H9 (cell line): ENCODE data around the gene BLVRB. TPM values are rescaled to one million over a fixed set of nuclear protein-coding genes. Genes with fewer than 3 reads are reported as not detected.

Source experiments
- DNase-seq: peaks from one replicate; pipeline ENCODE4 v3.0.0-alpha.2; 2017
- H2AFZ ChIP-seq: one replicate; pipeline ENCODE4 v1.6.1; 2013; ENCODE audit warnings: mild to moderate bottlenecking, low read length, control low read depth, moderate library complexity
- H2AK5ac ChIP-seq: 2 replicates; pipeline ENCODE4 v1.6.1; 2013; ENCODE audit warnings: low read length, control low read depth, mixed read lengths; ENCODE audit not compliant: insufficient read length
- H2BK120ac ChIP-seq: one replicate; pipeline ENCODE4 v1.6.1; 2013; ENCODE audit warnings: low read depth, mild to moderate bottlenecking, low read length, control low read depth, inconsistent platforms; ENCODE audit not compliant: poor library complexity, severe bottlenecking
- H2BK12ac ChIP-seq: 2 replicates; pipeline ENCODE4 v1.6.1; 2013; ENCODE audit warnings: low read length, control low read depth, mixed read lengths, low read depth; ENCODE audit not compliant: insufficient read length
- H2BK15ac ChIP-seq: 2 replicates; pipeline ENCODE4 v1.6.1; 2013; ENCODE audit warnings: low read depth, low read length, control low read depth
- H2BK20ac ChIP-seq: one replicate; pipeline ENCODE4 v1.6.1; 2013; ENCODE audit warnings: low read depth, mild to moderate bottlenecking, low read length, control low read depth, inconsistent platforms; ENCODE audit not compliant: poor library complexity, severe bottlenecking
- H2BK5ac ChIP-seq: 2 replicates; pipeline ENCODE4 v1.6.1; 2013; ENCODE audit warnings: low read length, control low read depth, mixed read lengths; ENCODE audit not compliant: insufficient read length
- H3K14ac ChIP-seq: 2 replicates; pipeline ENCODE4 v1.6.1; 2013; ENCODE audit warnings: low read length, control low read depth; ENCODE audit not compliant: insufficient read depth
- H3K18ac ChIP-seq: 2 replicates; pipeline ENCODE4 v1.6.1; 2013; ENCODE audit warnings: low read depth, mild to moderate bottlenecking, mixed read lengths, low read length, control low read depth; ENCODE audit not compliant: insufficient read length
- H3K23ac ChIP-seq: 2 replicates; pipeline ENCODE4 v1.6.1; 2013; ENCODE audit warnings: low read length, control low read depth, mixed read lengths, low read depth; ENCODE audit not compliant: insufficient read length
- H3K23me2 ChIP-seq: 2 replicates; pipeline ENCODE4 v1.6.1; 2013; ENCODE audit warnings: low read depth, mild to moderate bottlenecking, mixed read lengths, low read length, control low read depth; ENCODE audit not compliant: insufficient read length, poor library complexity, severe bottlenecking
- H3K27ac ChIP-seq: 2 replicates; pipeline ENCODE4 v1.5.1; 2013; ENCODE audit warnings: low read length, control low read depth, mixed read lengths, low read depth; ENCODE audit not compliant: insufficient read length
- H3K27me3 ChIP-seq: 2 replicates; pipeline ENCODE4 v1.6.1; 2013; ENCODE audit warnings: low read length, control low read depth, inconsistent platforms; ENCODE audit not compliant: insufficient read depth
- H3K4ac ChIP-seq: 2 replicates; pipeline ENCODE4 v1.6.1; 2013; ENCODE audit warnings: low read depth, mild to moderate bottlenecking, control low read depth, inconsistent platforms, low read length, moderate library complexity
- H3K4me1 ChIP-seq: 2 replicates; pipeline ENCODE4 v1.6.1; 2013; ENCODE audit warnings: low read length, control low read depth, inconsistent platforms; ENCODE audit not compliant: insufficient read depth
- H3K4me2 ChIP-seq: 2 replicates; pipeline ENCODE4 v1.6.1; 2013; ENCODE audit warnings: low read length, control low read depth, mixed read lengths; ENCODE audit not compliant: insufficient read length, insufficient read depth
- H3K56ac ChIP-seq: 2 replicates; pipeline ENCODE4 v1.6.1; 2013; ENCODE audit warnings: low read depth, mild to moderate bottlenecking, mixed read lengths, low read length, control low read depth; ENCODE audit not compliant: insufficient read length
- H3K79me1 ChIP-seq: 2 replicates; pipeline ENCODE4 v1.6.1; 2013; ENCODE audit warnings: low read depth, mild to moderate bottlenecking, moderate library complexity, low read length, control low read depth, inconsistent platforms; ENCODE audit not compliant: insufficient read depth, poor library complexity, severe bottlenecking
- H3K79me2 ChIP-seq: 2 replicates; pipeline ENCODE4 v1.6.1; 2013; ENCODE audit warnings: low read length, control low read depth, inconsistent platforms; ENCODE audit not compliant: insufficient read depth
- H3K9ac ChIP-seq: 2 replicates; pipeline ENCODE4 v1.6.1; 2013; ENCODE audit warnings: low read length, control low read depth, mixed read lengths; ENCODE audit not compliant: insufficient read length; ENCODE audit errors: extremely low read depth
- H3K9me3 ChIP-seq: one replicate; pipeline ENCODE4 v1.6.1; 2013; ENCODE audit warnings: low read depth, low read length, inconsistent platforms; ENCODE audit not compliant: control insufficient read depth
- H3T11ph ChIP-seq: one replicate; pipeline ENCODE4 v1.6.1; 2013; ENCODE audit warnings: mild to moderate bottlenecking, low read length, control low read depth, inconsistent platforms
- H4K20me1 ChIP-seq: one replicate; pipeline ENCODE4 v1.6.1; 2013; ENCODE audit not compliant: control insufficient read depth, insufficient read length, insufficient read depth
- H4K5ac ChIP-seq: 2 replicates; pipeline ENCODE4 v1.6.1; 2013; ENCODE audit warnings: low read depth, mild to moderate bottlenecking, mixed read lengths, low read length, control low read depth; ENCODE audit not compliant: insufficient read length
- H4K8ac ChIP-seq: replicated peaks from 2 replicates; pipeline ENCODE4 v1.6.1; 2013; ENCODE audit warnings: low read length, control low read depth, mixed read lengths, low read depth; ENCODE audit not compliant: insufficient read length
- H4K91ac ChIP-seq: 2 replicates; pipeline ENCODE4 v1.6.1; 2013; ENCODE audit warnings: low read depth, mild to moderate bottlenecking, moderate library complexity, mixed read lengths, low read length, control low read depth; ENCODE audit not compliant: insufficient read length
- H3K27ac Mint-ChIP-seq, 3 experiments: 2 replicates in 2 of 3; 3 replicates in 1 of 3; pipeline ENCODE4 v1.8.0; 2020 to 2021; ENCODE audit warnings: mixed read lengths in 3 of 3, mild to moderate bottlenecking in 1 of 3, moderate library complexity in 1 of 3
- H3K27me3 Mint-ChIP-seq: 2 replicates; pipeline ENCODE4 v1.8.0; 2021; ENCODE audit warnings: low read depth, mild to moderate bottlenecking, moderate library complexity, mixed read lengths
- H3K36me3 Mint-ChIP-seq, 3 experiments: 2 replicates in 2 of 3; 3 replicates in 1 of 3; pipeline ENCODE4 v1.8.0; 2020 to 2021; ENCODE audit warnings: low read depth in 3 of 3, mixed read lengths in 3 of 3; ENCODE audit not compliant: insufficient read depth in 1 of 3
- H3K4me1 Mint-ChIP-seq, 2 experiments: 2 replicates each; pipeline ENCODE4 v1.8.0; 2020; ENCODE audit warnings: mixed read lengths in 2 of 2
- H3K4me3 Mint-ChIP-seq, 2 experiments: 2 replicates in 1 of 2; 3 replicates in 1 of 2; pipeline ENCODE4 v1.8.0; 2020 to 2021; ENCODE audit warnings: mild to moderate bottlenecking in 2 of 2, mixed read lengths in 2 of 2, moderate library complexity in 1 of 2
- H3K9me3 Mint-ChIP-seq, 2 experiments: 2 replicates in 1 of 2; 3 replicates in 1 of 2; pipeline ENCODE4 v1.8.0; 2020; ENCODE audit warnings: mild to moderate bottlenecking in 2 of 2, mixed read lengths in 2 of 2, moderate library complexity in 1 of 2
- CTCF ChIP-seq: fragments of 200-600 bp; sonication (generic); conservative IDR thresholded peaks from 3 replicates; pipeline ENCODE4 v1.8.0; 2021; ENCODE audit warnings: antibody characterized with exemption, mild to moderate bottlenecking
- WGBS: extraction: QIAGEN DNeasy Blood & Tissue Kit; methylation state at CpG from one replicate; pipeline ENCODE4 v1.1.7; 2013; ENCODE audit warnings: missing lambda C conversion rate, low lambda C conversion rate, mixed read lengths; ENCODE audit not compliant: insufficient read length; ENCODE audit errors: extremely low coverage; 5-methylcytosine and 5-hydroxymethylcytosine counted together
- total RNA-seq: library from RNA; stranded (reverse); gene quantifications from 2 replicates; pipeline ENCODE4 v1.2.1, GENCODE V29; 2021

BLVRB gene
- total RNA-seq, 1 experiment from 2014 or later = 27.9 TPM

GRCh38 chr19:40471111-40471510 lies 5.6 kb upstream of the BLVRB start:
- DNase-seq = no peak
- Histone ChIP-seq H3K56ac (no peak overlapping the region), H2BK120ac (no peak overlapping the region), H3K27ac (no peak overlapping the region), H4K5ac (no peak overlapping the region), H2BK12ac (no peak overlapping the region), H2AK5ac (no peak overlapping the region), H2BK20ac (no peak overlapping the region), H3T11ph (no peak overlapping the region), H3K27me3 (peaks cover 9% of the 10 kb centered on the region; the same call in 1 of the 2 replicates), H3K4me1 (no peaks in the 10 kb centered on the region), H3K18ac (no peak overlapping the region), H3K9ac (no peak overlapping the region), H3K23me2 (no peaks in the 10 kb centered on the region), H4K91ac (no peak overlapping the region), H3K79me2 (no peaks in the 10 kb centered on the region), H2AFZ (no peak overlapping the region), H3K9me3 (no peaks in the 10 kb centered on the region), H3K79me1 (no peaks in the 10 kb centered on the region), H3K4ac (no peak overlapping the region), H2BK15ac (no peak overlapping the region), H2BK5ac (no peak overlapping the region), H3K23ac (no peak overlapping the region), H4K20me1 (no peaks in the 10 kb centered on the region), H3K14ac (no peak overlapping the region), H4K8ac (no peak overlapping the region), H3K4me2 (no peak overlapping the region)
- H3K4me1 Mint-ChIP-seq = peaks cover 6% of the 10 kb centered on the region in 2 experiments
- peaks cover 36% of the 10 kb centered on the region for H3K27me3 Mint-ChIP-seq
- H3K36me3 Mint-ChIP-seq = 0 out of 7 replicates have a peak, but pooled peaks cover 0 to 4% (median 0%) of the 10 kb centered on the region in 3 experiments
- TF ChIP-seq CTCF = no peak
- H3K4me3 Mint-ChIP-seq = no peak overlapping the region
- peaks cover 0 to 5% of the 10 kb centered on the region in 2 experiments; a peak in 2 of 5 replicates for H3K9me3 Mint-ChIP-seq
- no CpG with 5 or more reads among the region's 3 CpGs for WGBS
- H3K27ac Mint-ChIP-seq = no peak overlapping the region
